Measurements from ENCODE around the gene FAM107B.
A peak's percentile ranks its signal among the peaks of the same experiment; 100 is the strongest.

FAM107B gene

DNA sequence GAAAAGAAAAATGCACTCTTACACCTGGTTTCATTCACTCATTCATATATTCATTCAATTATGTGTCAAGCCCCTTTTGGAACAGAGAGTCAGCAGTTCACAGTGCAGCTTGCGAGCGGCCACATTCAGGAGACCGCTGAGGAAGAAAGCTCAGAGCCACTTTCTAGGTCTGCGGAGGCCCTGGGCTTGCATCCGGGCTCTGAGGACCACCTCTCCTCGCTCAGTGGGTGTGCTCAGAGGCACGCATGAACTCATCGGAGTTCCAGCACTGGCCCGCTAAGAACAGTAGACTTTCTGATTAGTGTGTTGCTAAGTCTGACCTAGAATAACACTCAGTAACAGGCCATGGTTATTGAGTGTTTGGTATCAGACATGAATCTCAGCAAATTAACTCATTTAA is 1.8 kb upstream of the FAM107B start:
- no peak for DNase-seq

DNA sequence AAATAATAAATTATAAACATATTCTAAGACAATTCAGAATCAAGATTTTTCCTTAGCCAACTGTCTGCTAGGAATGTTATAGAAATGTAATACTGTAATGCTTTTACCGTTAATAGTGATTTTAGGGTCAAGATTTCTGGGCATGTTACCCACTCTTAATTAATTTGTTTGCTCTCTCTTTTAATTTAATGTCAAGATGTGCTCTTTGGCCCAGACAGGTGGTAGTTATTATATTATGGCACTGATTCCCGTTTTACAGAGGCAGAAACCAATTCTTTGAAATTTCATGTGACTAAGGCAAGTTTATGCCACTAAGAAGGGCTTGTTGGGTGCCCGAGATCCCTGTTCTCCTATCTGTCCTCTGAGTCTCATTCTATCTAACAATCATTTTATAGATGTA is 959 bp upstream of the FAM107B start:
- no peak for DNase-seq

GRCh38 chr10:14774214-14774580 is 500 bp downstream of the FAM107B start:
- DNase-seq, result no peak

DNA sequence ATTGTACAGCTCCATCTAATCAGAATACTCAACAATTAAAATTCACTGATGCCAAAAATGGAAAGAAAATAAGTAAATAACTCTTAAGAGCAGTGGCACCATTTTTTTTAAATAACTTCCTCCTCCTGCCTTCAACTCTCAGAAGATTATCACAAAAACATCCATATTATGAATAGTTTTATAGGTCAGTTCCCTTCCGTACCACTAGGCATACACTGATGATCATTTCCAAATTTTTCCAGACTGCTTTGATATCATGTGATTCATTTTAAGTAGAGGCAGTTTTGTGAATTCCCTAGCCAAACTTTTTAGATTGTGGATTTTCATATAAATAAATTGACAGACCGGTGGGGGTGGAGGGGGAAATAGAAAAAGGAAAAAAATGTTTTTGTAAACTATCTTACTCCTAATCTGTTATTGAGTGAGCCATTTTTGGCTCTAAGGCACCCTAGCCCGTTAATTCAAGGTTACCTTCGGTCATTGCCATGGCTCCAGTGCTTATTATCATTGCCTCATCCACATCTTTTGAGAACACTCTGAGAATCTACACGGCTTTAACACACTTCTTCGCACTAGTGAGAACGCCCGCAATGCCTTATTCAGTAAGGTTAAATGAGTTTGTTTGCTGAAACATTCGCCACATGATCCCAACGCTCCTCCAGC is 1.0 kb downstream of the FAM107B start:
- DNase-seq, result no peak

- no peak for DNase-seq
These were observed 2.3 kb downstream of the FAM107B start for GRCh38 chr10:14772399-14772798.

GRCh38 chr10:14770927-14771326 is 3.8 kb downstream of the FAM107B start:
- DNase-seq, result no peak

- no peak for DNase-seq
These were observed 13.3 kb downstream of the FAM107B start for GRCh38 chr10:14761372-14761771.

DNA sequence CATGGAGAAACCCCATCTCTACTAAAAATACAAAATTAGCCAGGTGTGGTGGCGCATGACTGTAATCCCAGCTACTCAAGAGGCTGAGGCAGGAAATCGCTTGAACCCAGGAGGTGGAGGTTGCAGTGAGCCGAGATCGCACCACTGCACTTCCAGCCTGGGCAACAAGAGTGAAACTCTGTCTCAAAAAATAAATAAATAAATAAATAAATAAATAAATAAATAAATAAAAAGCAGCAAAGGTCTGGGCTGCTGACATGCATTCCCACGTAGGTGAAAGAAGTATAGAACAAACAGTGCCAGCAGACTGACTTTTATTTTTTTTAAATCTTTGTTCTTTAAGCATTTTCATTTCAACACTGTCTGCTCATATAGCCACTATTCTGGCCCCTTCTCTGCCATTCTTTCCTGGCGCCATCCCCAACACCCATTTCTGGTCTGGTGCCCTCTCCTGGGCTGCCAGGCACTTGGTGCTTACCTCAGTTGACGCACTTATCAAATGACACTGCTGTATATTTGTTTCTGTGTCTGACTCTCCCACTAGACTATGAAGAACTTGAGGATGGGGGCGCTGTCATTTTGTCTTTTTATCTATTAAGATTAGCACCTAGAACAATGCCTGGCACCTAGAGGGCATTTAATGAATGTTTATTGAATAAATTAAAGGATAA is 15.6 kb downstream of the FAM107B start:
- DNase-seq, result no peak

- no peak for DNase-seq
These were observed 16.2 kb downstream of the FAM107B start for GRCh38 chr10:14758451-14758850.

DNA sequence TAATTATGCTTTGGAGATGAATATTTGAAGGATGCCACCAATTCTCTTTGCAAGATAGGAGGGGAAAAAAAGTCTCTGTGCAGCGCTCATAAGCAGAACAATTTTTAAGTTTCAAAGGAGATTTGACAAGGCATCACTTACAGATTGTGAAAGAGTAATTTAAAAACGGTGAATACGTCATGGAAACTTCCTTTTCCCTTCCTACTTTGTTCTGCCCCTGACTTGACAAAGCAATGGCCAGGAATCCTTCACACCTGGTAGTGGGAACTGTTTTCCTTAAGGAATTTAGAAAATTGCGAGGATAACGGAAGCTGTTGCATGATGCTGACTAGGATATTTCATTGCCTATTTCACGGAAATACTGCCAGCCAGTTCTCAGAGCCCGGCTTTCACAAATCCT is 16.7 kb downstream of the FAM107B start:
- no peak for DNase-seq

DNA sequence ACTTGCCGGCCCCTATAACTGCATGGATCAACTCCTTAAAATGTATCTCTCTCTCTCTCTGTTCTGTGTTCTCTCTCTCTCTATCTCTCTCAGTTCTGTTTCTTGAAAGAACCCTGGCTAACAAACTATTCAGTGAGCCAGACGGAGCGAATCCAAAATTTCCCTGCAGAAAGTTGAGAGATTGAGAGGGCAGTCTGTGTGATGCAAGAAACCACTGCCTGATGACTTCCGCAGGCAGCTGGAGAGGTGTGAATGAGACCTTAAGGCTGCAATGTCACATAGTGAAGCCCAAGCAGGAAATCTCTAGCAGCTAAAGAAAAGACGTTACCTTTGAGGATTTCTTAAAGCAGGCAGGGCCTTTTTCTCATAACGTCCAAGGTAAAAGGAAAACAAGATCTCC is 17.3 kb downstream of the FAM107B start:
- DNase-seq, result no peak

DNA sequence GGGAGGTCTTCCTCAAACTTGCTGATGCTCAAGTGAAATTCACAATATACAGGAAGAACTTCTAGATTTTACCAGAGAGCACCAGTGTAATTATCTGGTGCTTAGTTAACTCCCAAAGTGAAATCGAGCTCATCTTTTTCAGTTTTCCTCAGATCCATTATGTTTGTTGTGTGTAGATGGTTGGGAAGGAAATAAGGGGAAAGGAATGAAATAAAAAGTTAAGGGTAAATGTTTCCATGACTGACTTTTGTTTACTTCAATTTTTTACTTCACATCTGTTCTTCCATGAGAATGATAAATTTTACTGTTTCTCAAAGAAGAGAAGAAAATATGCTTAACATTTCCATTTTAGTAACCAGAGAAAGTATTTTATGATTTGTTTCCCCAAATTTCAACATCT is 21.3 kb downstream of the FAM107B start:
- no peak for DNase-seq

DNA sequence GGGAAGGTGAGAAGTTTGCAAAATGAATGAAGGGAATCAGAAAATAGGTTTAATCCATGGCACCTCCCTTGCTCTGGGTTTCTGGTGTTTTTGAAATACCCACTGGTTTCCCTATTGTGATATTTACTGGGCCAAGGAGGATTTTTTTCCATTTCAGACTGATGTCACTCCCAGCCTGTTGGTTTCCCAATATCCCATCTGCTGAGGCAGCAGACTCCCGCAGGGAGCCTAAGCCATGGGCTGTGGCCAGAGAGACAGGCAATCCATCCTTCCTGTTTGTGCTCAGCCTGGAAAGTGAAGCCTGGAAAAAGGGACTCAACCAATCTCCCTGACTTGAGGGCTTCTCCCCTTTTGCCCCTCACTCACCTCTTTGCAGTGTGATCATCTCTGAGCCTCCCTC is 22.8 kb downstream of the FAM107B start:
- DNase-seq, result peak; percentile 13

GRCh38 chr10:14751014-14751896 is 23.4 kb downstream of the FAM107B start:
- peak; percentile 34 for DNase-seq

GRCh38 chr10:14749070-14749809 is 25.5 kb downstream of the FAM107B start:
- no peak for DNase-seq

DNA sequence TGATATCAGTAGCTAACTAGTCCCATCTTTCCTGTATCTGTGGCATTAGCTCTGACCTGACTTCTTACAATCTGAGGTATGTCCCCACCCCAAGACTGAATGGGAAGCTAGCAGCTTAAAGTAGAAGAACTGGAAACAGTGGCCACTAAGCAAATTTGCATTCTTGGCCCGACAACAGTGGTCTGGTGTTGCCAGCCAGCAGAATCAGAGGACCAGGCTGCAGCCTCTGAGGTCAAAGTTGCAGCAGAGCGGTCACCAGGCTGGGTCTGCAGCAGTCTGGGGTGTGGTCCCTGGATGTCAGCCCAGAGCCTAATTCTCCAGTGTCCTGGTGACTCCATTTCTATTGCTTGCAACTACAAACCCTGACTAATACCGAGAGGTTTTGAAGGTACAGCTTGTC is 26.3 kb downstream of the FAM107B start:
- DNase-seq, result no peak

- DNase-seq, result no peak
These were observed 31.9 kb downstream of the FAM107B start for GRCh38 chr10:14742815-14743214.

- DNase-seq, result no peak
These were observed 32.3 kb downstream of the FAM107B start for GRCh38 chr10:14742382-14742781.

GRCh38 chr10:14740684-14741247 is 33.9 kb downstream of the FAM107B start:
- peak; percentile 27 for DNase-seq

GRCh38 chr10:14737808-14738545 is 36.7 kb downstream of the FAM107B start:
- DNase-seq, result no peak

DNA sequence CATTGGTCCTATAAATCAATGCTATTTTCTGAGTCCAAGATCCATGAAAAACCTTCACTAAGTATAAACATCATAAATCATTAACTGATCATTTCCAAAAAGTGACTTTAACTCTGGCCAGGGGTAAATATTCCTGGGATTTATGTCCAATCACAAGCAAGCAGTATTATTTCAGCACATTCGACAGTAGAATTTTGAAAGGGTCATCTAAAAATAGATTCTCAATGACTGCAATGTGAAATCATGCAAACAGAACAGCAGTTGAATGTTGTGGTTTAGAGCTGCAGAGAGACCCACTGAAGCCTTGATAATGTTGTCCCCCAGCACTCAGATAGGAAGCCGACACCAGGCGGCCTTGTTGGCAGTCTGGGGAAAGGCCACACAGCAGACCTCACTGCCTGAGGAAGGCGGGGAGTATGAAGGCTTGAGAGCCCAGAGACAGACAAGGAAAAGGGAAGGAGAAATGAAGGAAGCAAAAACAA is 38.1 kb downstream of the FAM107B start:
- DNase-seq, result peak; percentile 72

DNA sequence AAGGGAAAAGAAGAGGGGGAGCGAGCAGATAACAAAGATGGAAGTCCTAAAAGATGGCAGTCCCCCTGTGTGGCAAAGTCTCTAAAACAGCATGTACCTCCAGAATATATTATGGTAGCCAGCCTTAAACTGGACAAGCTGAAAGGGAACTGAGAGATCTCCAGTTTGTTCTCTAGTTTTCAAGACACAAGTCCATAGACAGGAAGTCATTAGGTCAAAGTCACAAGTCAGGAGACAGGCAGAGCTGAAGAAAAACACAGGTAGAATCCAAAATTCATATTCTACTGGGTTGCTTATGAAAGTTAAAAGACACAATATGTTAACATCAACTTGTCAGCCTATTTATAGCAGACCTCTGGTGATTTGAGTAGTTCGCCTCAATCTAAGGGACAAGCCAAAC is 38.7 kb downstream of the FAM107B start:
- DNase-seq, result no peak

Measured in fibroblast of skin of back (primary cell).